22Rv1 (cell line): ENCODE data around the gene C3orf52.
A peak's percentile ranks its signal among the peaks of the same experiment; 100 is the strongest.
"Not testable (repeated sequence)": the region's sequence is repeated elsewhere in the genome, so short reads cannot be mapped to it uniquely, and the experiment has no call there.

Experiments
- H3K27ac ChIP-seq: fragments of 450-650 bp; 2 replicates; pipeline ENCODE4 v1.5.1; 2017
- ZFX ChIP-seq: fragments of 450-650 bp; IDR thresholded peaks from 2 replicates; pipeline ENCODE4 v1.6.1; 2017; ENCODE audit warnings: antibody characterized with exemption, borderline replicate concordance
- TF ChIP-seq, protein P1 (sequence below): fragments of 450-650 bp; IDR thresholded peaks from 2 replicates; pipeline ENCODE4 v1.5.1; 2017; ENCODE audit warnings: mild to moderate bottlenecking

Gene C3orf52

DNA sequence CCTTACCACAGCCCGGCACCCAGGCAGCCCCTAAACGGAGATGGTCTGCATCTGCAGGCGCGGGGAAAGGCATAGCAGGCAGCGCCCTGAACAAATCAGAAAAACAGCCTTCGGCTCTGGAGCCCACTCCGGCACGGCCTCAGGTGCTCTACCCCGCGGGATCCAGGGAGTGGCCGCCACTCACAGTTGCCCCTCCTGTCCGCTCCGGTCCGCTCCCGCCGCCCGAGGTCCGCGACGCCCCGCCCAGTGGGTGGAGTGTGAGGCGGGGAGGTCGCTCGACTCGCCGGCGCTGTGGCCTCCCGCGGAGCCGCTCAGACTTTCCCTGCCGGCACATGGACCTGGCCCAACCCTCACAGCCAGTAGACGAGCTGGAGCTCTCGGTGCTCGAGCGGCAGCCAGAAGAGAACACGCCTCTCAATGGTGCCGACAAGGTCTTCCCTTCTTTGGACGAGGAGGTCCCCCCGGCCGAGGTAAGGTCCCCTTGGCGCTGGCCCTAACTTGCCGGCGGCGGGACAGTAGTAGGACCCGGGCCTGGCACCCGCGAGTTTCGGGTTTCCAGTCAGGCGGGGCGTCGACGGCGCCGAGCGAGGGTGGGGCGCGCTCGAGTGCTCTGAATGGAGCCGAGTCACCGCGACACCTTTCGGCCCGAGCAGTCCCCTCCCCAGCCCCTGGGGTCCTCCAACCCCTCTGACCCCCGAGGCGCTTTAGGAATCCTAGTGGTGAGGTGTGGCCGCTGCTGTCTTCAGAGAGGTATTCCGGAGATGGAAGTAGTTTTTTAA lies at the start of gene C3orf52:
C3orf52 (plus strand) TSS at position 314 of the 779 bp plus-strand sequence; CDS start at position 333, 19 bp downstream.
- peak within 1 kb of the TSS; percentile 56 for H3K27ac ChIP-seq
- no peak for TF ChIP-seq ZFX
- TF ChIP-seq, protein P1, sequence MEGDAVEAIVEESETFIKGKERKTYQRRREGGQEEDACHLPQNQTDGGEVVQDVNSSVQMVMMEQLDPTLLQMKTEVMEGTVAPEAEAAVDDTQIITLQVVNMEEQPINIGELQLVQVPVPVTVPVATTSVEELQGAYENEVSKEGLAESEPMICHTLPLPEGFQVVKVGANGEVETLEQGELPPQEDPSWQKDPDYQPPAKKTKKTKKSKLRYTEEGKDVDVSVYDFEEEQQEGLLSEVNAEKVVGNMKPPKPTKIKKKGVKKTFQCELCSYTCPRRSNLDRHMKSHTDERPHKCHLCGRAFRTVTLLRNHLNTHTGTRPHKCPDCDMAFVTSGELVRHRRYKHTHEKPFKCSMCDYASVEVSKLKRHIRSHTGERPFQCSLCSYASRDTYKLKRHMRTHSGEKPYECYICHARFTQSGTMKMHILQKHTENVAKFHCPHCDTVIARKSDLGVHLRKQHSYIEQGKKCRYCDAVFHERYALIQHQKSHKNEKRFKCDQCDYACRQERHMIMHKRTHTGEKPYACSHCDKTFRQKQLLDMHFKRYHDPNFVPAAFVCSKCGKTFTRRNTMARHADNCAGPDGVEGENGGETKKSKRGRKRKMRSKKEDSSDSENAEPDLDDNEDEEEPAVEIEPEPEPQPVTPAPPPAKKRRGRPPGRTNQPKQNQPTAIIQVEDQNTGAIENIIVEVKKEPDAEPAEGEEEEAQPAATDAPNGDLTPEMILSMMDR: 0 out of 2 replicates have a peak, but pooled peaks have one; percentile 12

DNA sequence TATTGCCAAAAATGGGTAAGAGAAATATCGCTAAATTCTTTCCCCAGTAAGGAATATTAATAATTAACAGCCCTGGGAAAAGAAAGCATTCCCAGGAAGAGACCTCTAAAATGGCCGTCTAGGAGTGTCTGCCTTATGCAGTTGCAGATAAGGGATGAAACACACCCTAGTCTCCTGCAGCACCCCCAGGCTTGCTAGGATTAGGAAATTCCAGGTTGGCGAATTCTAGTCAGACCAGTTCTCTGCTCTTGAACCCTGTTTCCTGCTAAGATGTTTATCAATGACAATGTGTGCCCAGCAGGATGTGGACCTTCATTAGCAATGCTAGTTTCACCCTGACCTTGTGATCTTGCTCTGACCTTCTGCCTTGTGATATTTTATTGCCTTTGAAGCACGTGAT lies 49.0 kb upstream of the C3orf52 start:
- H3K27ac ChIP-seq: not testable (repeated sequence)

- no peak overlapping the region for H3K27ac ChIP-seq
- no peak for TF ChIP-seq ZFX
- TF ChIP-seq, protein P1: no peak
Observed at GRCh38 chr3:112038863-112039262, 47.3 kb upstream of the C3orf52 start.

GRCh38 chr3:112041321-112041720 lies 44.9 kb upstream of the C3orf52 start:
- H3K27ac ChIP-seq: no peak overlapping the region
- no peak for TF ChIP-seq ZFX
- TF ChIP-seq, protein P1: no peak

DNA sequence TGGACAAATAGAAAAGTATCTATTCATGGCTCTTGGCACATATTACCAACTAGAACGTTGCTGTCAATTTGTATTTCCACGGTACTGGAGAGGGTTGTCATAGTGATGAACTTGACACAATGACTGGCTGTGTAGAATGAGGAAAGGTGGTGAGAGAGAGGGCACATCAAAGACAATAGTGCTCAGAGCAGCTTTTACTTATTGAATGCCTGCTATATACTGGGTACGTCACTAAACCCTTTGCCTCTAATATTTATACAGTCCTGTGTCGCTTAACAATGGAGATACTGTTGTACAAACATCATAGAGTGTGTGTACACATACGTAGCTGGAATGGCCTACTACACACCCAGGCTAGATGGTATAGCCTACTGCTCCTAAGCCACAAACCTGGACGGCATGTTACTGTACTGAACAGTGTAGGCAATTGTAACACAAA lies 43.3 kb upstream of the C3orf52 start:
- TF ChIP-seq, protein P1: no peak
- no peak for TF ChIP-seq ZFX
- H3K27ac ChIP-seq: no peak overlapping the region

DNA sequence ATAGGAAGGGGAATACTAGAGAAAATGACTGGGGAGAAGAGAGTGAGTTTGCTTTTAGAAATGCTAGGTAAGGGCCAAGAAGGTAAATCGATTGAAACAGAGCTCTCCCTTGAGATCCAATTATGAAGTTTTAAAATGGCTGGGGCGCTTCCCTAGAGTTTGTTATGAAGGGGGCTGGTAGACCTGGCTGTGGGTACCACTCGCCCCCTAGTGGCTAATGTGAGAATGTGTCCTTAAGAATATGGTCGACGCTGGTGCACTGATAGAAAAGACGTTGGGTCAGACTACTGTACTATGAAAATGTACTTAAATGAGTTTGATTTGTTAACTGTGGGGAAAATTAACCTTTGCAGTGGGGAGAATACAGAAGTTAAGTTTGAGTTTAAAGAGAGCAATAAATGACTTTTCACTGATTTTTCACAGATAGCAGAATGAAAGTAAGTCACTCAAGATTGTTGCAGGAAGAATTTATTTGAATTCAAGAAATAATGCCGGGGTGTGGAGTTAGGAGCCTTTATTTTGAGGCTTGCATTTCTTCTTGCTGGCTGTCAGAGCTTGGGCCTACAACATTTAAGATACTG lies 42.5 kb upstream of the C3orf52 start:
- no peak overlapping the region for H3K27ac ChIP-seq
- TF ChIP-seq, protein P1: peak; percentile 96
- TF ChIP-seq ZFX: no peak

GRCh38 chr3:112046599-112046998 lies 39.6 kb upstream of the C3orf52 start:
- TF ChIP-seq, protein P1: no peak
- TF ChIP-seq ZFX: no peak

More at GRCh38 chr3:112046599-112046998, 39.6 kb upstream of the C3orf52 start:
- no peak overlapping the region for H3K27ac ChIP-seq
